ENCODE data around the gene PSMB4.
A peak's percentile ranks its signal among the peaks of the same experiment; 100 is the strongest.
"Not testable (repeated sequence)": the region's sequence is repeated elsewhere in the genome, so short reads cannot be mapped to it uniquely, and the experiment has no call there.

Gene PSMB4

DNA sequence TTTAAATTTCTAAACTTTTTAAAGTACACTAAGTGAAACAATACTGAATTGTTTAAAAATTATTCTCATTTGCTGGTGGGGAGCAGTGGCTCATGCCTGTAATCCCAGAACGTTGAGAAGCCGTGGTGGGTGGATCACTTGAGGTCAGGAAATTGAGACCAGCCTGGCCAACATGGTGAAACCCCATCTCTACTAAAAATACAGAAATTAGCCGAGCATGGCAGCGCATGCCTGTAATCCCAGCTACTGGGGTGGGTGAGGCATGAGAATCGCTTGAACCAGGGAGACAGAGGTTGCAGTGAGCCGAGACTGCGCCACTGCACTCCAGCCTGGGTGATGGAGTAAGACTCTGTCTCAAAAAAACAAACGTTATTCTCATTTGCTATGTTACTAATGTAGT lies 38.0 kb downstream of the PSMB4 start:
- peaks cover 25% of the 10 kb centered on the region for H3K36me3 ChIP-seq (replicated peaks)
- H3K27me3 ChIP-seq (ENCODE audit: low read depth); H3K9me3 ChIP-seq; H3K4me1 ChIP-seq; H3K4me3 ChIP-seq; DNase-seq (ENCODE audit: low spot score in 2 of 2); in situ Hi-C loops (cut with MboI; ENCODE audit: low sequenced_read_pairs): not testable (repeated sequence)

- no peaks in the 10 kb centered on the region for H3K9me3 ChIP-seq
- H3K4me1 ChIP-seq, result peaks cover 18% of the 10 kb centered on the region
- peaks cover 25% of the 10 kb centered on the region for H3K36me3 ChIP-seq (replicated peaks)
- no peaks in the 10 kb centered on the region for H3K27me3 ChIP-seq (ENCODE audit: low read depth)
- no peak overlapping the region for H3K4me3 ChIP-seq
- in situ Hi-C loops (cut with MboI; ENCODE audit: low sequenced_read_pairs), result no loop called here
- DNase-seq (ENCODE audit: low spot score in 2 of 2), result peak; percentile 82 to 89
Measured at GRCh38 chr1:151443846-151444782, 44.7 kb downstream of the PSMB4 start.

GRCh38 chr1:151444783-151445177 lies 45.4 kb downstream of the PSMB4 start:
- Histone ChIP-seq H3K36me3 (replicated peaks) (peaks cover 21% of the 10 kb centered on the region), H3K27me3 (ENCODE audit: low read depth) (no peaks in the 10 kb centered on the region), H3K9me3 (no peaks in the 10 kb centered on the region), H3K4me1 (peaks cover 18% of the 10 kb centered on the region), H3K4me3 (no peak overlapping the region)
- peak in 1 of 2 experiments; percentile 28 for DNase-seq (ENCODE audit: low spot score in 2 of 2)
- in situ Hi-C loops (cut with MboI; ENCODE audit: low sequenced_read_pairs), result no loop called here

- H3K9me3 ChIP-seq, result no peaks in the 10 kb centered on the region
- H3K36me3 ChIP-seq (replicated peaks), result no peaks in the 10 kb centered on the region; the same call in 1 of the 2 replicates
- peaks cover 18% of the 10 kb centered on the region for H3K4me1 ChIP-seq
- no peak overlapping the region for H3K4me3 ChIP-seq
- in situ Hi-C loops (cut with MboI; ENCODE audit: low sequenced_read_pairs), result no loop called here
- no peaks in the 10 kb centered on the region for H3K27me3 ChIP-seq (ENCODE audit: low read depth)
- no peak for DNase-seq (ENCODE audit: low spot score in 2 of 2)
Measured at GRCh38 chr1:151447696-151448095, 48.3 kb downstream of the PSMB4 start.

Data from HAP-1 (cell line).